HPDE6-E6E7 (cell line): ENCODE data around the gene COL25A1.
"Not testable (repeated sequence)": the region's sequence is repeated elsewhere in the genome, so short reads cannot be mapped to it uniquely, and the experiment has no call there.

ENCODE experiments used
- DNase-seq: peaks from one replicate; pipeline ENCODE4 v3.0.0; 2011; ENCODE audit warnings: missing footprints; ENCODE audit errors: extremely low spot score

COL25A1 gene

GRCh38 chr4:109125084-109125483 lies 177.4 kb downstream of the COL25A1 start:
- DNase-seq = no peak

- no peak for DNase-seq
These were observed 178.5 kb downstream of the COL25A1 start for GRCh38 chr4:109123951-109124350.

GRCh38 chr4:109121561-109121960 lies 180.9 kb downstream of the COL25A1 start:
- DNase-seq = no peak

- DNase-seq = no peak
These were observed 182.6 kb downstream of the COL25A1 start for GRCh38 chr4:109119852-109120251.

GRCh38 chr4:109118635-109119034 lies 183.8 kb downstream of the COL25A1 start:
- DNase-seq = no peak

- DNase-seq = no peak
These were observed 188.0 kb downstream of the COL25A1 start for GRCh38 chr4:109114501-109114900.

- no peak for DNase-seq
These were observed 188.9 kb downstream of the COL25A1 start for GRCh38 chr4:109113521-109113920.

- DNase-seq = no peak
These were observed 191.4 kb downstream of the COL25A1 start for GRCh38 chr4:109111031-109111430.

- not testable (repeated sequence) for DNase-seq
These were observed 194.2 kb downstream of the COL25A1 start for GRCh38 chr4:109108215-109108614.

- no peak for DNase-seq
These were observed 208.4 kb downstream of the COL25A1 start for GRCh38 chr4:109094056-109094455.

- no peak for DNase-seq
These were observed 210.6 kb downstream of the COL25A1 start for GRCh38 chr4:109091727-109092409.

GRCh38 chr4:109083911-109084310 lies 218.5 kb downstream of the COL25A1 start:
- no peak for DNase-seq

- DNase-seq = peak; percentile 4
These were observed 222.7 kb downstream of the COL25A1 start for GRCh38 chr4:109079731-109080130.

- no peak for DNase-seq
These were observed 223.3 kb downstream of the COL25A1 start for GRCh38 chr4:109079201-109079600.

- DNase-seq = no peak
These were observed 223.7 kb downstream of the COL25A1 start for GRCh38 chr4:109078724-109079123.

GRCh38 chr4:109077505-109077904 lies 225.0 kb downstream of the COL25A1 start:
- no peak for DNase-seq

GRCh38 chr4:109076709-109077108 lies 225.7 kb downstream of the COL25A1 start:
- not testable (repeated sequence) for DNase-seq

GRCh38 chr4:109075621-109076020 lies 226.8 kb downstream of the COL25A1 start:
- DNase-seq = no peak

GRCh38 chr4:109072595-109072994 lies 229.9 kb downstream of the COL25A1 start:
- DNase-seq = peak; percentile 8

- DNase-seq = not testable (repeated sequence)
These were observed 231.8 kb downstream of the COL25A1 start for GRCh38 chr4:109070677-109071076.

- no peak for DNase-seq
These were observed 234.8 kb downstream of the COL25A1 start for GRCh38 chr4:109067508-109068235.

- no peak for DNase-seq
These were observed 237.5 kb downstream of the COL25A1 start for GRCh38 chr4:109065006-109065405.

GRCh38 chr4:109053257-109053656 lies 249.2 kb downstream of the COL25A1 start:
- no peak for DNase-seq
